ENCODE results near the gene PHF12. TPM values are rescaled to one million over a fixed set of nuclear protein-coding genes. Genes with fewer than 3 reads are reported as not detected.

Gene PHF12
- total and polyA plus RNA-seq, 10 of the 15 experiments (the other 5 are each of a cell fraction or from before 2014, with no cell fraction given), result 1.3 to 43.9 (median 19.2) TPM

- TF ChIP-seq SUZ12 (IDR thresholded peaks at IDR 0.05; ENCODE audit: unreplicated experiment) (no peak), SMC3 (IDR thresholded peaks at IDR 0.05; ENCODE audit: borderline replicate concordance, low read length) (no peak), HDAC6 (IDR thresholded peaks at IDR 0.05; ENCODE audit: unreplicated experiment) (no peak), POLR2A (IDR thresholded peaks at IDR 0.05; ENCODE audit: low read depth, low read length) (0 out of 2 replicates have a peak, but pooled peaks have one; percentile 35), CEBPZ (IDR thresholded peaks at IDR 0.05; ENCODE audit: low read depth, low read length) (no peak), USF1 (IDR thresholded peaks at IDR 0.05; ENCODE audit: borderline replicate concordance, extremely low read length, insufficient read depth, low read depth, low read length) (no peak), MXI1 (IDR thresholded peaks at IDR 0.05; ENCODE audit: low read depth, low read length) (peak; percentile 39; the same call in 1 of the 2 replicates), CUX1 (IDR thresholded peaks at IDR 0.05; ENCODE audit: insufficient replicate concordance, low read depth, low read length) (no peak), POLR2AphosphoS2 (IDR thresholded peaks at IDR 0.05; ENCODE audit: low read depth, low read length) (no peak), IRF4 (IDR thresholded peaks at IDR 0.05; ENCODE audit: low read depth, low read length) (0 out of 2 replicates have a peak, but pooled peaks have one; percentile 31), E4F1 (IDR thresholded peaks at IDR 0.05; ENCODE audit: borderline replicate concordance, partially characterized antibody) (no peak), SUPT20H (IDR thresholded peaks at IDR 0.05; ENCODE audit: borderline replicate concordance, control insufficient read depth, low read depth, low read length) (no peak), CHD4 (IDR thresholded peaks at IDR 0.05) (no peak), EED (IDR thresholded peaks at IDR 0.05; ENCODE audit: low read depth) (no peak), TAF1 (IDR thresholded peaks at IDR 0.05; ENCODE audit: borderline replicate concordance, low read depth, low read length) (no peak), ZNF622 (IDR thresholded peaks at IDR 0.05) (no peak), ZNF207 (IDR thresholded peaks at IDR 0.05; ENCODE audit: borderline replicate concordance) (no peak)
These were observed 85.2 kb downstream of the PHF12 start (continued) for GRCh38 chr17:28865946-28866752.

Measured in GM12878 (cell line).